ENCODE measurements around the gene DTNBP1.

The DTNBP1 gene

GRCh38 chr6:15533379-15534026, 129.3 kb downstream of the DTNBP1 start:
- no peak overlapping the region for H3K9ac ChIP-seq
- no peaks in the 10 kb centered on the region for H3K27me3 ChIP-seq
- TF ChIP-seq Cebpa-rat (IDR thresholded peaks at IDR 0.05) = no peak
- peaks cover 76% of the 10 kb centered on the region for H3K36me3 ChIP-seq
- no peaks in the 10 kb centered on the region for H3K4me1 ChIP-seq
- H4K20me1 ChIP-seq = peaks cover 21% of the 10 kb centered on the region; the same call in 1 of the 2 replicates
- peaks cover 11% of the 10 kb centered on the region for H3K9me3 ChIP-seq
- H3K4me3 ChIP-seq = no peak overlapping the region
- no peak overlapping the region for H3K4me2 ChIP-seq
- H3K27ac ChIP-seq = no peak overlapping the region

- Histone ChIP-seq H3K27me3 (no peaks in the 10 kb centered on the region), H3K9ac (no peak overlapping the region), H3K36me3 (peaks cover 76% of the 10 kb centered on the region), H3K4me3 (no peak overlapping the region), H3K27ac (no peak overlapping the region), H3K9me3 (peaks cover 14% of the 10 kb centered on the region), H4K20me1 (peaks cover 15% of the 10 kb centered on the region; the same call in 1 of the 2 replicates), H3K4me2 (no peak overlapping the region), H3K4me1 (no peaks in the 10 kb centered on the region)
- no peak for TF ChIP-seq Cebpa-rat (IDR thresholded peaks at IDR 0.05)
Observed at GRCh38 chr6:15531973-15532372, 130.9 kb downstream of the DTNBP1 start.

- Histone ChIP-seq H3K9ac (no peak overlapping the region), H3K9me3 (peaks cover 14% of the 10 kb centered on the region), H4K20me1 (peaks cover 15% of the 10 kb centered on the region; the same call in 1 of the 2 replicates), H3K27ac (no peak overlapping the region), H3K4me1 (peaks cover 7% of the 10 kb centered on the region), H3K4me2 (no peak overlapping the region), H3K4me3 (no peak overlapping the region), H3K27me3 (no peaks in the 10 kb centered on the region), H3K36me3 (peaks cover 82% of the 10 kb centered on the region)
- no peak for TF ChIP-seq Cebpa-rat (IDR thresholded peaks at IDR 0.05)
Observed at GRCh38 chr6:15530411-15530810, 132.4 kb downstream of the DTNBP1 start.

GRCh38 chr6:15528870-15529269, 134.0 kb downstream of the DTNBP1 start:
- no peak overlapping the region for H3K4me3 ChIP-seq
- H3K4me1 ChIP-seq = peaks cover 7% of the 10 kb centered on the region
- no peaks in the 10 kb centered on the region for H3K27me3 ChIP-seq
- H3K9ac ChIP-seq = no peak overlapping the region
- H3K36me3 ChIP-seq = peaks cover 92% of the 10 kb centered on the region
- peaks cover 24% of the 10 kb centered on the region; the same call in 1 of the 2 replicates for H4K20me1 ChIP-seq
- H3K27ac ChIP-seq = no peak overlapping the region
- TF ChIP-seq Cebpa-rat (IDR thresholded peaks at IDR 0.05) = no peak
- H3K9me3 ChIP-seq = peaks cover 14% of the 10 kb centered on the region
- H3K4me2 ChIP-seq = no peak overlapping the region

- Histone ChIP-seq H3K27ac (no peak overlapping the region), H4K20me1 (peaks cover 33% of the 10 kb centered on the region; the same call in 1 of the 2 replicates), H3K4me3 (no peak overlapping the region), H3K4me1 (peaks cover 7% of the 10 kb centered on the region), H3K9ac (no peak overlapping the region), H3K9me3 (peaks cover 14% of the 10 kb centered on the region), H3K36me3 (peaks cover 92% of the 10 kb centered on the region), H3K4me2 (no peak overlapping the region), H3K27me3 (no peaks in the 10 kb centered on the region)
- no peak for TF ChIP-seq Cebpa-rat (IDR thresholded peaks at IDR 0.05)
Observed at GRCh38 chr6:15527838-15528617, 134.8 kb downstream of the DTNBP1 start.

GRCh38 chr6:15526212-15526701, 136.6 kb downstream of the DTNBP1 start:
- peaks cover 14% of the 10 kb centered on the region for H3K9me3 ChIP-seq
- H3K9ac ChIP-seq = no peak overlapping the region
- no peak for TF ChIP-seq Cebpa-rat (IDR thresholded peaks at IDR 0.05)
- H3K36me3 ChIP-seq = peaks cover 92% of the 10 kb centered on the region
- no peak overlapping the region for H3K4me3 ChIP-seq
- no peak overlapping the region for H3K27ac ChIP-seq
- no peaks in the 10 kb centered on the region for H3K27me3 ChIP-seq
- peaks cover 19% of the 10 kb centered on the region for H3K4me1 ChIP-seq
- H4K20me1 ChIP-seq = peaks cover 49% of the 10 kb centered on the region; the same call in 1 of the 2 replicates
- H3K4me2 ChIP-seq = peak overlapping the region; percentile 19

- H3K4me1 ChIP-seq = peaks cover 19% of the 10 kb centered on the region
- H4K20me1 ChIP-seq = peaks cover 47% of the 10 kb centered on the region
- H3K9ac ChIP-seq = no peak overlapping the region
- no peak overlapping the region for H3K4me3 ChIP-seq
- H3K27me3 ChIP-seq = no peaks in the 10 kb centered on the region
- H3K36me3 ChIP-seq = peaks cover 92% of the 10 kb centered on the region
- peaks cover 14% of the 10 kb centered on the region for H3K9me3 ChIP-seq
- no peak overlapping the region for H3K4me2 ChIP-seq
- no peak for TF ChIP-seq Cebpa-rat (IDR thresholded peaks at IDR 0.05)
- H3K27ac ChIP-seq = no peak overlapping the region
Observed at GRCh38 chr6:15524861-15525401, 137.9 kb downstream of the DTNBP1 start.

GRCh38 chr6:15523679-15524630, 138.9 kb downstream of the DTNBP1 start:
- no peak overlapping the region for H3K4me2 ChIP-seq
- H3K9ac ChIP-seq = no peak overlapping the region
- peaks cover 92% of the 10 kb centered on the region for H3K36me3 ChIP-seq
- H3K9me3 ChIP-seq = peaks cover 14% of the 10 kb centered on the region
- TF ChIP-seq Cebpa-rat (IDR thresholded peaks at IDR 0.05) = no peak
- peaks cover 19% of the 10 kb centered on the region for H3K4me1 ChIP-seq
- H3K4me3 ChIP-seq = no peak overlapping the region
- no peaks in the 10 kb centered on the region for H3K27me3 ChIP-seq
- peaks cover 55% of the 10 kb centered on the region for H4K20me1 ChIP-seq
- no peak overlapping the region for H3K27ac ChIP-seq

Measured in BLaER1 (cell line).